T47D (cell line): Measurements from ENCODE around the gene SLC13A1.
"Not testable (repeated sequence)": the region's sequence is repeated elsewhere in the genome, so short reads cannot be mapped to it uniquely, and the experiment has no call there.

ENCODE experiments used
- DNase-seq, 2 experiments: peaks; one replicate each; pipeline versions ENCODE4 v3.0.0 to v3.0.0-alpha.2; 2011 to 2012; ENCODE audit warnings: low read depth in 1 of 2, low spot score in 1 of 2
- JUND ChIP-seq: IDR thresholded peaks from 2 replicates; pipeline ENCODE4 v1.6.1; 2012; ENCODE audit warnings: low read depth
- in situ Hi-C: cut with HindIII; loops from 2 replicates; pipeline ENCODE4 v1.10.0; 2016; ENCODE audit warnings: low sequenced_read_pairs, low pct_unique_long_range_greater_than_20kb

The SLC13A1 gene, protein sequence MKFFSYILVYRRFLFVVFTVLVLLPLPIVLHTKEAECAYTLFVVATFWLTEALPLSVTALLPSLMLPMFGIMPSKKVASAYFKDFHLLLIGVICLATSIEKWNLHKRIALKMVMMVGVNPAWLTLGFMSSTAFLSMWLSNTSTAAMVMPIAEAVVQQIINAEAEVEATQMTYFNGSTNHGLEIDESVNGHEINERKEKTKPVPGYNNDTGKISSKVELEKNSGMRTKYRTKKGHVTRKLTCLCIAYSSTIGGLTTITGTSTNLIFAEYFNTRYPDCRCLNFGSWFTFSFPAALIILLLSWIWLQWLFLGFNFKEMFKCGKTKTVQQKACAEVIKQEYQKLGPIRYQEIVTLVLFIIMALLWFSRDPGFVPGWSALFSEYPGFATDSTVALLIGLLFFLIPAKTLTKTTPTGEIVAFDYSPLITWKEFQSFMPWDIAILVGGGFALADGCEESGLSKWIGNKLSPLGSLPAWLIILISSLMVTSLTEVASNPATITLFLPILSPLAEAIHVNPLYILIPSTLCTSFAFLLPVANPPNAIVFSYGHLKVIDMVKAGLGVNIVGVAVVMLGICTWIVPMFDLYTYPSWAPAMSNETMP

DNA sequence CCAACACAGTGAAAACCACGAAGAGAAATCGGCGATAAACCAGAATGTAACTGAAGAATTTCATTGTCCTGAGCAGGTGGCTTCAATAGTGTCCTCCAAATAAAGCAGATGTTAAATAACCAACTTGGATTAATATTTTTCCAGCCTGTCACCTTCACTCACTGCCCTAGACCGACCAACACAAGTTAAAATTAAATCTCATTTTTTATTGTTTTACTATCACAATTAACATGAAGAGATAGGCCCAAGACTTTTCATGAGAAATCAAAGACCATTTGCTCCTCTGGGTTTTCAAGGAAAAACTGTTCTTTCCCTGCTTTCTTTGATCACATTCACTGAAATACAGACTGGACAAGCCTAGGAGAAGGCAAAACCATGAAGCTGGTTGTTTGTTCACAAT lies at the start of gene SLC13A1:
Gene SLC13A1 (minus strand): TSS at position 87 of the 400 bp plus-strand sequence. CDS start 23 bp downstream, at position 64.
- no peak for TF ChIP-seq JUND
- no peak for DNase-seq
- in situ Hi-C loops, result no loop called here

DNA sequence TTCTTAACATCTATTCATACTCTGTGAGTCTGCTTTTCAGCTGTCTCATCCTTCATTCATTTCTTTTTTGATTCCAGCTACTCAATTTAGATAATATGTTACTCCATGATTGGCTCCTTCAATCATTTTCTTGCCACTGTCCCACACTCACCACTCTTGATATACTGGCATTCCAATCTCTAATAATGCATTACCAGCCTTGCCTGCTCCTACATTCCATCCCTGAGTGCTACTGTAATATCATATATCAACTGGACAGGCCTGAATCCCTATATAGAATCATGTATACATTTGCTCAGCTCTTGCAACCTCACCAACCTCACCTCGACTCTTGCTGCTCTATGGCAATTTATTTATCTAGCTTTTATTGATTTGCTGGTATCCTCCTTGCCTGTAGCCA lies 45.0 kb upstream of the SLC13A1 start:
- in situ Hi-C loops, result no loop called here
- no peak for TF ChIP-seq JUND
- no peak for DNase-seq

DNA sequence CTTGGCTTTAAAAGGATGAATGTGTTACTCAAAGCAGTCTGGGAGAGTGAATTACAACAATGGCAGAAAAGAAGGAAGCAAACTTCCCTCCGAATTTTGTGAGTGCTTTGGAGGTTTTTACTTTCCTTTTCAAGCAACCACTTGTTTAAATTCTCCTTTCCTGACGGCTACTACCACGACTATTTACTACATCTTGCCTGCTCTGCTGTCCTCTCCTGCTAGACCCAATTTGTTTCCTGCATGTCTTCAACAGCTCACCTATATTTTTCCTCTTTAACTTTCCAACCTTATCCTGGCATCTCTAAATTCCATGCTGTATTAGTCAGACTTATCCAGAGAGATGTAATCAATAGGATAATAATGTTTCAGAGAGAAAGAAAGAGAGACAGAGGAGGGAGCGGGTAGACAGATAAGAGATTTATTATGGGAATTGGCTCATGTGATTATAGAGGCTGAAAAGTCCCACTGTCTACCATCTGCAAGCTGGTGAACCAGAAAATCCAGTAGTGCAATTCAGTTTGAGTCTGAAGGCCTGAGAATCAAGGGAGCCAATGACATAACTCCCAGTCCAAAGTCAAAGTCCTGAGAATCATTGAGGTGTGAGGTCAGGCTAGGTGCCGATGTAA lies 42.8 kb upstream of the SLC13A1 start:
- in situ Hi-C loops, result no loop called here
- TF ChIP-seq JUND, result no peak
- DNase-seq, result peak in 1 of 2 experiments; percentile 59

DNA sequence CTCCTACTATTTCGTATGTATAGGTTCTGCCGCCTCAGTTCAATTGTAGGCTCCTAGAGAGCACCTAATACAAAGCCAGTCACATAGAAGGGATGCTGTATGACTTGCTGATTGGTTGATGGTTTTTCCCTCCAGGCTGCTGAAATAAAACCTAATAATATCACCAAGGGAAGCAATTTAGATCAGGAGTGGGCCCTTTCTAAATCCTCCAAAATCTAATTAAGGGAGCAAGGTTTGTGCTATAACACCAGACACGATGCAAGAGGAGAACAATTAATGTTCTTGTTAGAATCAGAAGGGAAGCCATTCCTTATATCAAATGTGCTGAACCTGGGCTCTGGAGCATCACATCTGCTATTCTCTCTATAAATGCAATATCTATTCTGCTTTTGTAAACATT lies 42.0 kb upstream of the SLC13A1 start:
- TF ChIP-seq JUND, result no peak
- no peak for DNase-seq
- in situ Hi-C loops, result no loop called here

DNA sequence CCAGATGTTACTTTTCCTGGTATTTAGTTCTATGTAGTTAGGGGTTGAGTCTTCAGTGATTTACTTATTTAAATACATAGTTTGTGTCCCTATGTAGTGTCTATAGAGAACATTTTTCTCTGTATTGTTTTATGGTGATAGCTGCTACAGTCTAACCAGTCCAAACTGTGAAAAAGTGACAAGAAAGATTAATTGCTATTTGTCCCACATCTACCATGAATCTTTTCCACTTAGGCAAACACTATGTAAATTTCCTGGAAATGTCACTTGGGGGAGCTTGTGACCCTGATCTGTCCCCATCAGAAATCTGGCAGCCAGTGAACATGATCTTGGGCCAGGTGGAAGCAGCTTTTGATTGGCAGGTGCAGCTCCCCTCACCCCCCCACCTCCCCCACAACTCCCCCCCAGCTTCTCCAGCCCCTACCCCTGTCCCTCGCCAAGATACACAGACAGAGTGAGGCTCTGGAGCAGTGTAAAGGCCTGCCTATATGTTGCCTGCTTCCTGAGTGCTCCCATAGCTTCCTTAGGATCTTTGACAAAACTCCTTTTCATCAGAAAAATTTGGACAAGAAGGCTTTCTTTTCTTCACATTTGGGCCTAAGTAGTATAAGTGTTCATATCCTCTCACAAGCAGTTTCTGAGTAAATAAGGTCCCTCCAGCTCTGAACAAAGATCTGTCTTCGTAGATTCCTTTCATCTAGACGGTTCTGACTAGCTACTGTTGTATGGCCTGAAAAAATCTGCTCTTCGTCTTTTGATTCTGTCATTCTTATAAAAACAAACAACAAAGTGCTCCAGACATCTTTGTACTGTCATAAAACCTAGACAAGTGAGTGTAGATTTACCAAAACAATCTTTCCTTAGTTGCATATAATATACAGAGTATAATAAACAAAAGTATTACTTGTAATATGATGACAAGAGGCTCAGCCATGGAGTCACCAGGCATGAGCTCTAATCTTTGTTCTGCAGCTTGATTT lies 31.5 kb upstream of the SLC13A1 start:
- in situ Hi-C loops, result no loop called here
- DNase-seq, result no peak
- TF ChIP-seq JUND, result no peak

DNA sequence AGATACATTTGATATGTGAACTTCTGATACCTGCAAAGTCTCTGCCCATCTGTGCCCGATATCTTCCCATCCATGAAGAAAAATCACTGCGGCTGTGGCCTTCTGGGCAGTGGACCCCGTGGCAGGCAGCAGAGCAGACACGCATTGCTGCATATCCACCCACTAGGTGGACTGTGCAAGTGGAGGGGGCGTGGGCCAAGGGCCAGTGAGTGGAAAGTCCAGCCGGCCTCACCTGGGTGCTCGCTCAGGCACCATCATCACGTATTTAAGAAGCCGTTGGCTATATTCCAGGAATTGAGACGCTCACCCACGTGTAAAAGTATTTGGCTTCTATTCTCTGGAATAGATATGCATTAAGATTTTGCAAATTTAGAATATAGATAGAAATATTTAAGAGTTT lies 30.8 kb upstream of the SLC13A1 start:
- in situ Hi-C loops, result no loop called here
- DNase-seq, result no peak
- TF ChIP-seq JUND, result no peak

DNA sequence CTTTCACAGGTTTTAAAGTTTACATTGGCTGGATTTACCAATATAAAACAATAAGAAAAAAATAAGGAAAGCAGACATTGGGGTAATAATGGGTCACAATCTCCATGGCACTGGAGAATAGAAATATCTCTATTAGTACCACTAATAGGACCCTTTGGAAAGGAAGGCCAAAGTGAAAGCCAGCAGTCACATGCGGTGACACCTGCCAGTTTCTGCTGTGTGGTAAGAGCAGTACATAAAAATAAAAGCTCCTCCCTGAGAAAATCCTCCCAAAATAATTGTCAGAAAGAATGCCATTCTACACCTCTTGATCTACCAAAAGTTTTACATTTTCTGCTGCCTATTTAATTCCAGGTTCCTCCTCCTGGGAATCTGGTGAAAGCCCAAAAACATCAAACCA lies 30.4 kb upstream of the SLC13A1 start:
- no peak for TF ChIP-seq JUND
- DNase-seq, result no peak
- in situ Hi-C loops, result no loop called here

DNA sequence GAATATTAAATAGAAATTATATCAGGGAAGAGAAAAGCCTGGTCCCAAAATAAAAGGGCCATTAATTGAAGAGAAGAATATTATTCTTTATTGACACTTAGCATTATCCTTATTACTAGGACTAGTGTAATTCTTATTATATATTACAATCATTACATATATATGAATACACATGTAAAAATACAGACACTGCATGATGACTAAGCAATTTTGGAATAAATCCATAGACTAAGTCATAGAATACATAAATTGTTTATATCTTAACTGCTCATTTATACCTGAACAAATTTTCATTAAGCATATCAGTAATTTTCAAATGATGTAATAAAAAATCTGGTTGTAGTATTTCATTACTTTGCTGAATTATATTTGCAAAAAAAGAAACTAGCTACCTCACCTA lies 29.7 kb upstream of the SLC13A1 start:
- in situ Hi-C loops, result no loop called here
- no peak for DNase-seq
- TF ChIP-seq JUND, result no peak

DNA sequence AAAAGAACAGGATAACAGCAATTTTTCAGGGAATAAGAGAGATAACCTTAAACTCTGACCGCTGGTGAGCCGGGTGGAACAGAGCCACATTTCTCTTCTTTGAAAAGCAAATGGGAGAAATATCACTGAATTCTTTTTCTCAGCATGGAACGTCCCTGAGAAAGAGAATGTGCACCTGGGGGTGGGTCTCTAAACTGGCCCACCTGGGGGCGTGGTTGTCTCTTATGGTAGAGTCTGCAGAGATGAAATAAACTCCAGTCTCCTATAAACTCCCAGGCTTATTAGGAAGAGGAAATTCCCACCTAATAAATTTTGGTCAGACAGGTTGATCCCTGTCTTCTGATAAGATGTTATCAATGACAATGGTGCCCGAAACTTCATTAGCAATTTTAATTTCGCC lies 27.9 kb upstream of the SLC13A1 start:
- DNase-seq, in situ Hi-C loops: not testable (repeated sequence)

DNA sequence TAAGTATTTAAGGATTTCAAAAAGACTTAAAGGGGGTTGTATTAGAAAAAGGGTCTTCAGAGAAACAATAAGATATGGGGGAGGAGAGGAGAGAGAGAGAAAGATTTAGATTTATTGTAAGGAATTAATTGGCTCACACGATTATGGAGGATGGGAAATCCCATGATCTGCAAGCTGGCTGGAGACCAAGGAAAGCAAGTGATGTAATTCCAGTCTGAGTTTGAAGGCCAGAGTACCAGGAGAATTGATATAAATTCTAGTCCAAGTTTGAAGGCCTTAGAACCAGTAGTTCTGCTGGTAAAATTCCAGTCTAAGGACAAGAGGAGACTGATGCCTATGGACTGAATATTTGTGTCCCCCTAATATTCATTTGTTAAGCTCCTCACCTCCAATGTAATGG lies 20.6 kb upstream of the SLC13A1 start:
- TF ChIP-seq JUND, result no peak
- no peak for DNase-seq
- in situ Hi-C loops, result no loop called here

DNA sequence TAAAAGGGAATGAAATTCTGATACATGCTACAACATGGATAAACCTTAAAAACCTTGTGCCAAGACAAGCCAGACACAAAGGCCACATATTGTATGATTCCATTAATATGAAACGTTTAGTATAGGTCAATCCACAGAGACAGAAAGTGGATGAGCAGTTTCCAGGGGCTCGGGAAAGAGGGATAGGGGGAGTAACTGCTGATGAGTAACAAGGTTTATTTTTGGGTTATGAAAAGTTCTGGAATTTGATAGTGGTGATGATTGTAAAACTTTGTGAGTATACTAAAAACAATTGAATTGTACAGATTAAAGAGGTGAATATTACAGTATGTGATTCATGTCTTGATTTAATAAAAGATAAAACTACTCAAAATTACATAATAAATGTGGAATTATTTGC lies 19.1 kb upstream of the SLC13A1 start:
- no peak for TF ChIP-seq JUND
- in situ Hi-C loops, result no loop called here
- no peak for DNase-seq

DNA sequence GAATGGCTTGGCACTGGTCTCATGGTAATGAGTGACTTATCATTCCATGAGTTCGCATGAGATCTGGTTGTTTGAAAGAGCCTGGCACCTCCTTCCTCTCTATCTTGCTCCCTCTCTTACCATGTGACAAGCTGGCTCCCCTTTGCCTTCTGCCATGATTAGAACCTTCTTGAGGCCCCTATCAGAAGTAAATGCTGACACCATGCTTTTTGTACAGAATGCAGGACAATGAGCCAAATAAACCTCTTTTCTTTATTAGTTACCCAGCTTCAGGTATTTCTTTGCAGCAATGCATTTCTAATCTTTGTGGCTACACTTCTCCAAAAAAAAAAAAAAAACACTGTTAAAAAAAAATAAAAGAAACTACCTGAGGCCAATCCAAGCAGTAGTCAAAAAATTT lies 17.1 kb upstream of the SLC13A1 start:
- DNase-seq, result no peak
- in situ Hi-C loops, result no loop called here
- TF ChIP-seq JUND, result no peak

DNA sequence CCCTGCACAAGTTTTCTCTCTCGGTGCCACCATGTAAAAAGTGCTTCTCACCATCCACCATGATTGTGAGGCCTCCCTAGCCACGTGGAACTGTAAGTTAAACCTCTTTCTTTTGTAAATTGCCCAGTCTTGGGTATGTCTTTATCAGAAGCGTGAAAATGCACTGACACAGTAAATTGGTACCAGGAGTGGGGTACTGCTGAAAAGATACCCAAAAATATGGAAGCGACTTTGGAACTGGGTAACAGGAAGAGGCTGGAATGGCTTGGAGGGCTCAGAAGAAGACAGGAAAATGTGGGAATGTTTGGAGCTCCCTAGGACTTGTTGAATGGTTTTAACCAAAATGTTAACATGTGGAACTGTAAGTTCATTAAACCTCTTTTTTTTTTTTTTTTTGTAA lies 15.6 kb upstream of the SLC13A1 start:
- in situ Hi-C loops, result no loop called here
- no peak for DNase-seq
- no peak for TF ChIP-seq JUND
